Adrenal gland (tissue), 12 donors: ENCODE measurements around the gene IFNAR1. TPM values are rescaled to one million over a fixed set of nuclear protein-coding genes. Genes with fewer than 3 reads are reported as not detected.

Experiments
- DNase-seq, 7 donors: peaks; one replicate each; pipeline ENCODE4 v3.0.0-alpha.2; 2019 to 2020
- H3K27ac ChIP-seq, 5 donors: fragments of 200-600 bp; sonication (generic) in 4 of 5; 1 replicate in 3 of 5; 2 replicates in 2 of 5; pipeline versions ENCODE4 v1.5.1 to v1.8.0; 2016 to 2020; ENCODE audit warnings: mild to moderate bottlenecking in 1 of 5
- H3K27me3 ChIP-seq: fragments of 200-600 bp; 2 replicates; pipeline ENCODE4 v1.8.0; 2021
- H3K36me3 ChIP-seq, 2 donors: fragments of 200-600 bp; replicated peaks in 1 of 2; 1 replicate in 1 of 2; 2 replicates in 1 of 2; pipeline versions ENCODE4 v1.5.1 to v1.8.0; 2018 to 2022
- H3K4me1 ChIP-seq, 2 donors: fragments of 200-600 bp; replicated peaks in 1 of 2; 1 replicate in 1 of 2; 2 replicates in 1 of 2; pipeline versions ENCODE4 v1.5.1 to v1.8.0; 2018 to 2021
- H3K4me3 ChIP-seq, 4 donors: fragments of 200-600 bp; sonication (generic) in 3 of 4; one replicate each; pipeline ENCODE4 v1.5.1; 2016 to 2018
- H3K9me3 ChIP-seq, 3 donors: fragments of 200-600 bp; sonication (generic) in 1 of 3; replicated peaks in 1 of 3; 1 replicate in 2 of 3; 2 replicates in 1 of 3; pipeline versions ENCODE4 v1.5.1 to v1.8.0; 2016 to 2021
- CTCF ChIP-seq, 6 experiments: fragments of 450-650 bp in 4 of 6; fragments of 200-600 bp in 2 of 6; sonication (generic) in 1 of 6; IDR thresholded peaks; 1 replicate in 5 of 6; 2 replicates in 1 of 6; pipeline versions ENCODE4 v1.5.1 to v1.8.0; 2016 to 2021; ENCODE audit warnings: antibody characterized with exemption in 6 of 6, mild to moderate bottlenecking in 2 of 6, moderate library complexity in 1 of 6
- POLR2A ChIP-seq, 2 donors: fragments of 450-650 bp; IDR thresholded peaks; one replicate each; pipeline ENCODE4 v1.6.1; 2017; ENCODE audit warnings: antibody characterized with exemption in 2 of 2, mild to moderate bottlenecking in 2 of 2, moderate library complexity in 1 of 2
- WGBS, 4 donors: extraction: QIAGEN DNeasy Blood & Tissue Kit in 2 of 4; methylation state at CpG; one replicate each; pipeline versions ENCODE4 v1.1.5 to v1.1.7; 2013 to 2017; 5-methylcytosine and 5-hydroxymethylcytosine counted together
- intact Hi-C, 2 donors: fragments of 100-400 bp; cut with DNase I; formaldehyde crosslinking; loops; one replicate each; pipeline versions ENCODE4 v1.14.1 to v1.15.0; 2022 to 2023
- polyA plus RNA-seq, 3 donors: library from polyadenylated mRNA; stranded (reverse); fragments of 200-250 nt in 2 of 3; fragments of 350-450 nt in 1 of 3; fragmentation: Illumina TruSeq in 1 of 3; extraction: RNeasy Lipid Tissue Mini Kit (QIAGEN cat#74804) in 1 of 3; gene quantifications; one replicate each; pipeline ENCODE4 v1.2.3, GENCODE V29; 2013 to 2014
- total RNA-seq, 9 donors: library from RNA; depleted of rRNA in 4 of 9; stranded (reverse); fragments of >200 nt in 4 of 9; fragments of 120-200 nt in 1 of 9; fragmentation: NEBNext Ultra II Directional in 1 of 9; extraction: Animal tissue kit (Norgen Biotek cat#: 25700) in 1 of 9; gene quantifications; one replicate each; pipeline versions ENCODE4 v1.1.0 to v1.2.4, GENCODE V29; 2013 to 2023
- donor health status: healthy with polysubstance abuse.
- donor health status: Bipolar disorder and iron deficiency.
- donor health status: DM: yes; HTN: yes; CAD: no.
- donor health status: DM: no; HTN: no; CAD: no.
- donor health status: DM: no; HTN: no; CAD: no.
- donor health status: DM: yes; HTN: yes; CAD: no.

The IFNAR1 gene
- total and polyA plus RNA-seq, 12 donors, result 7.3 to 71.2 (median 32.8) TPM

- TF ChIP-seq POLR2A (IDR thresholded peaks at IDR 0.05) (no peak), CTCF (IDR thresholded peaks at IDR 0.05) (no peak)
- Histone ChIP-seq H3K4me3 (no peak overlapping the region), H3K27ac (no peak overlapping the region), H3K9me3 (no peaks in the 10 kb centered on the region), H3K4me1 (peaks cover 13 to 22% of the 10 kb centered on the region in 2 donors), H3K36me3 (no peaks in the 10 kb centered on the region), H3K27me3 (no peaks in the 10 kb centered on the region)
- DNase-seq, result no peak
- intact Hi-C loops, result no loop called here
- 81 to 94% (median 83%) methylated on average over 3 of the region's 3 CpGs for WGBS, 4 donors
Measured at GRCh38 chr21:33327326-33327725, 2.6 kb downstream of the IFNAR1 start.

- no peak for DNase-seq
- Histone ChIP-seq H3K4me3 (no peak overlapping the region), H3K9me3 (peaks cover 0 to 5% (median 0%) of the 10 kb centered on the region in 3 donors), H3K27me3 (no peaks in the 10 kb centered on the region), H3K27ac (no peak overlapping the region), H3K36me3 (no peaks in the 10 kb centered on the region), H3K4me1 (peaks cover 13 to 22% of the 10 kb centered on the region in 2 donors)
- 88 to 95% (median 92%) methylated on average over 7 of the region's 7 CpGs for WGBS, 4 donors
- TF ChIP-seq CTCF (IDR thresholded peaks at IDR 0.05), result no peak
- no peak for TF ChIP-seq POLR2A (IDR thresholded peaks at IDR 0.05)
- intact Hi-C loops, result no loop called here
Measured at GRCh38 chr21:33327792-33328433, 3.1 kb downstream of the IFNAR1 start.

GRCh38 chr21:33330726-33331125 lies 6.0 kb downstream of the IFNAR1 start:
- Histone ChIP-seq H3K36me3 (peaks cover 0 to 4% of the 10 kb centered on the region in 2 donors), H3K27me3 (no peaks in the 10 kb centered on the region), H3K27ac (no peak overlapping the region), H3K9me3 (peaks cover 0 to 10% (median 0%) of the 10 kb centered on the region in 3 donors), H3K4me3 (no peak overlapping the region), H3K4me1 (peaks cover 13 to 28% of the 10 kb centered on the region in 2 donors)
- DNase-seq, result peak in 1 of 7 donors; percentile 29
- intact Hi-C loops, result no loop called here
- TF ChIP-seq CTCF (IDR thresholded peaks at IDR 0.05), result no peak
- TF ChIP-seq POLR2A (IDR thresholded peaks at IDR 0.05), result no peak
- 93 to 98% (median 95%) methylated on average over 2 to 3 of the region's 3 CpGs for WGBS, 4 donors

- H3K4me3 ChIP-seq, result no peak overlapping the region
- H3K27ac ChIP-seq, result no peak overlapping the region
- peaks cover 6 to 13% of the 10 kb centered on the region in 2 donors for H3K4me1 ChIP-seq
- TF ChIP-seq POLR2A (IDR thresholded peaks at IDR 0.05) (no peak), CTCF (IDR thresholded peaks at IDR 0.05) (no peak)
- no peaks in the 10 kb centered on the region for H3K27me3 ChIP-seq
- 86 to 100% (median 93%) methylated on average over 1 of the region's 1 CpG for WGBS, 4 donors
- no peak for DNase-seq
- intact Hi-C loops, result no loop called here
- peaks cover 0 to 10% (median 0%) of the 10 kb centered on the region in 3 donors for H3K9me3 ChIP-seq
- peaks cover 0 to 6% of the 10 kb centered on the region in 2 donors for H3K36me3 ChIP-seq
Measured at GRCh38 chr21:33332143-33332542, 7.4 kb downstream of the IFNAR1 start.
